Measurements from ENCODE around the gene P2RX5.

The P2RX5 gene

DNA sequence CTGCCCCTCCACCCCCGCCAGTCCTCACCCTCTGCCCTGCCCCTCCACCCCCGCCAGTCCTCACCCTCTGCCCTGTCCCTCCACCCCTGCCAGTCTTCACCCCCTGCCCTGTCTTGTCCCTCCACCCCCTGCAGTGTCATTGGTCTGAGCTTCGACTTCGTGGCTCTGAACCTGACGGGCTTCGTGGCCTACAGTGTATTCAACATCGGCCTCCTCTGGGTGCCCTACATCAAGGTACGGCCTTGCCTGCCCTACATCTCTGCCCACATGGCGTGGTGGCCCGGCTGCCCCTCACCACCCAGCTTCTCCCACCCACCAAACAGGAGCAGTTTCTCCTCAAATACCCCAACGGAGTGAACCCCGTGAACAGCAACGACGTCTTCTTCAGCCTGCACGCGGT is 39.6 kb downstream of the P2RX5 start:
- DNase-seq, result no peak

DNA sequence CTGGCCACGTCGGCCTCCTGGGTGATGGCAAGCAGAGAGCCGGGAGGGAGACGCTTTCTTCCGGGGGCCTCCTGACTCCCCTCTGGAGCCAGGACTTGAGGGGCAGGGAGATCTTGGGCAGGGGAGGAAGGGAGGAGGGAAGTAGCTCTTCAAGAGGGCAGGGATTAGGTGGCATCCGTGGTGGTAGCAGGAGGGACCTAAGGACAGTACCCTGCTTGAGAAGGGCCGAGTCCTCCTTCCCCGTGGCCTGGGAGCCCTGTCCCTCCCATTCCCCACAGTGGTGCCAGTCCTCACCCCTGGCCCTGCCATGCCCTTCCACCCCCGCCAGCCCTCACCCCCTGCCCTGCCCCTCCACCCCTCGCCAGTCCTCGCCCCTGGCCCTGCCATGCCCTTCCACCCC is 40.2 kb downstream of the P2RX5 start:
- DNase-seq, result no peak

- peak; percentile 4 to 17 for DNase-seq
These were observed 48.0 kb downstream of the P2RX5 start for GRCh38 chr17:3647769-3648555.

DNA sequence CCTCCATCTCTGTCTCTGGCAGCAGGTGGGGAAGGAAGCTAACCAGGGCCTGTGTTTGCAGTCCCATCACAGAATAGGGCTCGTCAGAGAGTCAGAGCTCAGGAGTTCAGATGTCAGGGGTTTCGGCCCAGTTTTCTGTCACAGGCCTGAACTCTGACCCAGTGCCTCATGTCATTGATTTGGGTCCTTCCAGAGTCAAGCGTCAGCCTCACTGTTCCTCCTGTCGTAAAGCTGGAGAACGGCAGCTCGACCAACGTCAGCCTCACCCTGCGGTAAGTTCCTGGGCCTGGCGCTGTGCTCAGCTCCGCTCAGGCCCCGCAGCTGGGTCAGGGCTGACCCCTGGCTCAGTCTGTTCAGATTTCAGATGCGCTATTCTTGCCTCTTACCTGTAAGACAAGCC is 48.7 kb downstream of the P2RX5 start:
- no peak for DNase-seq

DNA sequence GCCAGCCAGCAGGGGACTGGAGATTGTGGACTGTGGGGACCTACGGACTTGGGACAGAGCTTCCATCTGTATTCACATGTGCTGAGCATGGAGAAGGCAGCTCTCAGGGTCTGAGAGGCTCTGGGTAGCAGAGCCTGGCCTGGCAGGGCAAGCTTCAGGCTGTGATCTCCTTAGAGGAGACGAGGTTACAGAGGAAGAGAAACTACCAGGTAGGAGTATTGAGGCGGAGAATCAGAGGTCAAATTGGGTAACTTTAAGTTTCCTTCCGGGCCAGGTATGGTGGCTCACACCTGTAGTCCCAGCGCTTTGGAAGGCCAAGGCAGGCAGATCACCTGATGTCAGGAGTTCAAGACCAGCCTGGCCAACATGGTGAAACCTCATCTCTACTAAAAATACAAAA is 50.6 kb downstream of the P2RX5 start:
- no peak for DNase-seq

- DNase-seq, result no peak
These were observed 52.0 kb downstream of the P2RX5 start for GRCh38 chr17:3643889-3644349.

GRCh38 chr17:3641717-3642486 is 54.1 kb downstream of the P2RX5 start:
- no peak for DNase-seq

- DNase-seq, result no peak
These were observed 54.9 kb downstream of the P2RX5 start for GRCh38 chr17:3641014-3641413.

- DNase-seq, result peak; percentile 1 to 27
These were observed 55.9 kb downstream of the P2RX5 start for GRCh38 chr17:3639981-3640596.

- DNase-seq, result no peak
These were observed 59.0 kb downstream of the P2RX5 start for GRCh38 chr17:3636908-3637373.

DNA sequence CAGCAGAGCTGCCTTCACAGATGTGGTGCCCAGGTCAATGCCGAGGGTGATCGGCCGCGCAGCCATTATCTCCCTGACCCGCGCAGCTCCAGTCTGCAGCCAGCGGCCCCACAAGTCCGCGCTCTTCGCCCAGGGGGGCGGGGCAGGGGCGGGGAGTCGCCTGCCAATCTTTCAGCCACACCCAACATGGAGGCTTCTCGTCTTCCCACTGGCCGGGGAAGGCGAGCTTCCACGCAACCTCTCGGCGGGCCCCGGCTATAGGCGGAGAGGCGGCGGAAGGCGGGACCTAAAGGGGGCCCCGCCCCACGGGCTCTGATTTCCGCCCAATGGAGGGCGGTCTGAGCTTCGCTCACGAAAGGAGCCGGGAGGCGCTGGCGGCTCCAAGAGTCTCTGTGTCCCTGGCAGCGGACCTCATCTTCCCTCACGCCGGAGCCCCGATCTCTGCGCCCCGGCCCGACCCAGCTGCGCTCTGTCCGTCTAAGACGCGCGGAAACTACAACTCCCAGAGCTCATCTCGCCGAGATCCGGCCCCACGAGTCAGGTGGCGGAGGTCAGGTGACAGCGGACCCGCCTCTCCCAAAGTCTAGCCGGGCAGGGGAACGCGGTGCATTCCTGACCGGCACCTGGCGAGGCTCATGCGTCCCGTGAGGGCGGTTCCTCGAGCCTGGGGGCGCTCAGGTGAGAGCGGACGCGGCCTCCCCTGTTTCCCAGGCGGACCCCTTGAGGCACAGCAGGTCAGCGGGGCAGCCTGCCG is 59.6 kb downstream of the P2RX5 start, which contains the start of the genes CTNS and SHPK:
Gene CTNS, plus strand, starts transcription at position 607 of the 754 bp plus-strand sequence. CDS start 3,447 bp downstream, outside the sequence.
Gene SHPK, minus strand, starts transcription at position 97 of the 754 bp plus-strand sequence. Its CDS starts 31 bp downstream, at position 66.
- peak; percentile 63 to 68 for DNase-seq

DNA sequence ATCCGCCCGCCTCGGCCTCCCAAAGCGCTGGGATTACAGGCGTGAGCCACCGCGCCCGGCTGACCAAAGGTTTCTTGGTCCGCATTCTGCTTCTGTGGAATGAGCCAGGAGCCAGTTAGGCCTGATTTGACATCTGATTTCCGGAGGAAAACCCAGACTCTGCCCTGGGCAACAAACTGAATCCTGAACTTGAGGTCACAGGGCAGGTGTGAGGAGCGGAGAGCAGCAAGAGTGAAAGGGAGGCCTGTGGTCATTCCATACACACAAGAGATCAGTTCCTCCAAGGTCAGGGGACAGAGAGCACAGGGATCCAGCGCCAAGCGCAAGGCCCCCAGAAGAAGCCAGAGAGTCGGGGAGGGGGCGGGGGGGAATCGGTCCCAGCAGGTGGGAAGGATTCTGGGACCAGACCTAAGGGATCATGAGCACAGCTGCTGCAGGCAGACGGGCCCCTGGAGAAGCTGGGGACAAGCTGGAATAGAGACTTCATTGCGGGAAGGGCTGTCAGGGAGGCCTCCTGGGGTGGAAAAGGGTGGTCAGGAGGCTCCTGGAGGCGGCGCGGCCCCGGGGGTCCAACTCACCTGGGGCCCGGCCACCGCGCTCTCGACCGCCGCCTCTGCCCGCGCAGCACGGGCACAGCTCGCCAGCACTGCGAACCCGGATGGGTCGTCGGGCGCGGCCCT is 60.3 kb downstream of the P2RX5 start:
- no peak for DNase-seq

GRCh38 chr17:3632287-3632686 is 63.7 kb downstream of the P2RX5 start:
- DNase-seq, result no peak

DNA sequence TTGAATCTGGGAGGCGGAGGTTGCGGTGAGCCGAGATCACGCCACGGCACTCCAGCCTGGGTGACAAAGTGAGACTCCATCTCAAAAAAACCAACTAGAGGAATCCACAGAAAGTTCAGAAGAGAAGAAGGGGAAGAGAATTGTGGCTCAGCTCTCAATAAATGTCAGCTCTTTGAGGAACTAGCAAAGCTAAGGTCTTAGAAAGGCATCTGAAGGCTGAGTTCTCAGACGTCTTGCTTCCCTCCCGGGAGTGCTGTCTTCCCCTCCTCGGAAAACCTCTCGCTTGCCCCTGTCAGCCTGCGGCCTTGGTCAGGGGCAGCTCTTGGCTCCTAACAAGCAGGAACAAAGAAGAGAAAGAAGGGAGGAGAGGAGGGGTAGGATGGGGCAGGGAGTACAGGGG is 65.2 kb downstream of the P2RX5 start:
- DNase-seq, result no peak

DNA sequence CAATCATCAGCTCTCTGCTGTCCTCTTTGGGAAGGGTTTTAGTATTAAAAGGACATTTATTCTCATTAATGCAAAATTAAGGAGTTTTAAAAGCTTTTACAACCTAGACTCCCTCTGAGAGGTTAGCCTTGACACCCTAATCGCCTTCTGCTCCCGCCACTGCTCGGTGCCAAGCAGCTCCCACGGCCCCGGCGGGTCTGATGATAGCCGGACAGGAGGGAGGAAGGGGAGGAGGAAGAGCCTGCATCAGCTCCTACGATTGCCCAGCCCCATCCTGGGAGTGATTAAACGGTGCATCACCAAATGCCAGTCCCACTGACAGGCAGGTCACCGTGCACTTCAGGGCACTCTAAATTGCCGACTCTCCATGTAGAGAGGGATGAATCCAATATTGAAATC is 68.2 kb downstream of the P2RX5 start:
- no peak for DNase-seq

- no peak for DNase-seq
These were observed 68.9 kb downstream of the P2RX5 start for GRCh38 chr17:3626831-3627768.

All from AML-193 (cell line).